ENCODE data around the gene PLEKHA7.
"Not testable (repeated sequence)": the region's sequence is repeated elsewhere in the genome, so short reads cannot be mapped to it uniquely, and the experiment has no call there.

Gene PLEKHA7

GRCh38 chr11:16904761-16905160 lies 109.5 kb downstream of the PLEKHA7 start:
- H4K8ac ChIP-seq (ENCODE audit: low read length); H3K4me1 ChIP-seq (ENCODE audit: control insufficient read depth, insufficient read depth, low read depth, low read length); H3K18ac ChIP-seq (ENCODE audit: low read depth in 1 of 2, low read length in 2 of 2); H2AFZ ChIP-seq (ENCODE audit: low read depth, low read length); H3K4ac ChIP-seq (ENCODE audit: low read depth in 1 of 2, low read length in 2 of 2); H2BK120ac ChIP-seq (ENCODE audit: low read depth, low read length); H2AK5ac ChIP-seq (ENCODE audit: low read length, severe bottlenecking); H2BK12ac ChIP-seq (ENCODE audit: low read length in 2 of 2); H3K27ac ChIP-seq (ENCODE audit: low read length, poor library complexity, severe bottlenecking); H4K91ac ChIP-seq (ENCODE audit: low read length); H3K4me2 ChIP-seq (ENCODE audit: low read length, poor library complexity, severe bottlenecking); H3K79me1 ChIP-seq (replicated peaks; ENCODE audit: low read length, poor library complexity, severe bottlenecking); H3K9ac ChIP-seq (ENCODE audit: low read length); H3K4me3 ChIP-seq (ENCODE audit: insufficient read depth in 1 of 2, low read depth in 1 of 2, low read length in 2 of 2); H3K36me3 ChIP-seq (ENCODE audit: control insufficient read depth in 1 of 2, insufficient read depth in 2 of 2, low read depth in 1 of 2, low read length in 2 of 2); H3K9me3 ChIP-seq (ENCODE audit: control insufficient read depth, low read length); H3K14ac ChIP-seq (ENCODE audit: low read length in 2 of 2); H3K23ac ChIP-seq (ENCODE audit: low read length in 2 of 2); H2BK15ac ChIP-seq (ENCODE audit: low read depth, poor library complexity, severe bottlenecking); H2BK5ac ChIP-seq (ENCODE audit: low read depth, low read length, poor library complexity, severe bottlenecking); DNase-seq: not testable (repeated sequence)
- peaks cover 0 to 10% of the 10 kb centered on the region in 2 experiments for H3K27me3 ChIP-seq (ENCODE audit: control insufficient read depth in 1 of 2, insufficient read depth in 1 of 2, low read length in 2 of 2)
- 71% methylated on average over 1 of the region's 2 CpGs for WGBS

DNA sequence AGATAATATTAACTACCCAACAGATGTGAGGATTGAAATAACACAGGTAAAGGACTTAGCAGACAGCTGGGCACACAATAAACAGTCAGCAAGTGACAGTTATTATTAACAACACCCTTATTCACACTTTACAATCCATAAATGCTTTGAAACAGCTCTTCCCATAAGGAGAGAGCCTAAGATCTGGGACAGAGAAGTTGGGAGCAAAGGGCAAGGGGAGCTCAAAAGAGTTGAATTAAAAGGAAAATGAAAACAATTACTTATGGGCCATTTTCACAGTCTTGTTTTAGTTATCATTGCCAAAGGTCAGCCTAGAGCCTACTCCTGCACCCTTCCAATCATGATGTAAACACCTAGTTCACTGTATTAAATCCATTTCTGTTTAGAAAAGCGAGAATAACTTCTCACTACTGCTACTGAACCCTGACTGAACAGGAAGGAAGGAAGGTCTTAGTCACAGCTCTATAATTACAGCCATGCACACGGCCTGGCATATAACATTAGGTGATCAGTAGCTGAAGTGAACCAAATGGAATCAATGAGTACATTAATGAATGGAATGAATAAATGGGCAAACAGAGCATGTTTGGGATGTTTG lies 111.3 kb downstream of the PLEKHA7 start:
- Histone ChIP-seq H3K23ac (ENCODE audit: low read length in 2 of 2) (no peak overlapping the region), H3K4ac (ENCODE audit: low read depth in 1 of 2, low read length in 2 of 2) (no peak overlapping the region), H2BK12ac (ENCODE audit: low read length in 2 of 2) (no peak overlapping the region), H4K8ac (ENCODE audit: low read length) (no peak overlapping the region), H3K27me3 (ENCODE audit: control insufficient read depth in 1 of 2, insufficient read depth in 1 of 2, low read length in 2 of 2) (no peaks in the 10 kb centered on the region), H3K4me3 (ENCODE audit: insufficient read depth in 1 of 2, low read depth in 1 of 2, low read length in 2 of 2) (no peak overlapping the region), H2AK5ac (ENCODE audit: low read length, severe bottlenecking) (no peak overlapping the region), H3K27ac (ENCODE audit: low read length, poor library complexity, severe bottlenecking) (no peak overlapping the region), H2BK5ac (ENCODE audit: low read depth, low read length, poor library complexity, severe bottlenecking) (no peak overlapping the region), H3K4me1 (ENCODE audit: control insufficient read depth, insufficient read depth, low read depth, low read length) (no peaks in the 10 kb centered on the region), H3K79me1 (replicated peaks; ENCODE audit: low read length, poor library complexity, severe bottlenecking) (no peaks in the 10 kb centered on the region), H3K4me2 (ENCODE audit: low read length, poor library complexity, severe bottlenecking) (no peak overlapping the region), H3K9ac (ENCODE audit: low read length) (no peak overlapping the region), H2AFZ (ENCODE audit: low read depth, low read length) (no peak overlapping the region), H4K91ac (ENCODE audit: low read length) (no peak overlapping the region), H3K14ac (ENCODE audit: low read length in 2 of 2) (no peak overlapping the region), H2BK120ac (ENCODE audit: low read depth, low read length) (no peak overlapping the region), H3K36me3 (ENCODE audit: control insufficient read depth in 1 of 2, insufficient read depth in 2 of 2, low read depth in 1 of 2, low read length in 2 of 2) (no peaks in the 10 kb centered on the region), H3K9me3 (ENCODE audit: control insufficient read depth, low read length) (no peaks in the 10 kb centered on the region), H3K18ac (ENCODE audit: low read depth in 1 of 2, low read length in 2 of 2) (no peak overlapping the region), H2BK15ac (ENCODE audit: low read depth, poor library complexity, severe bottlenecking) (no peak overlapping the region)
- no peak for DNase-seq
- 41% methylated on average over 2 of the region's 2 CpGs for WGBS

GRCh38 chr11:16902182-16902581 lies 112.0 kb downstream of the PLEKHA7 start:
- Histone ChIP-seq H2BK5ac (ENCODE audit: low read depth, low read length, poor library complexity, severe bottlenecking) (no peak overlapping the region), H3K18ac (ENCODE audit: low read depth in 1 of 2, low read length in 2 of 2) (no peak overlapping the region), H3K4me2 (ENCODE audit: low read length, poor library complexity, severe bottlenecking) (no peak overlapping the region), H3K4me1 (ENCODE audit: control insufficient read depth, insufficient read depth, low read depth, low read length) (peaks cover 3% of the 10 kb centered on the region), H3K4ac (ENCODE audit: low read depth in 1 of 2, low read length in 2 of 2) (no peak overlapping the region), H3K4me3 (ENCODE audit: insufficient read depth in 1 of 2, low read depth in 1 of 2, low read length in 2 of 2) (no peak overlapping the region), H3K23ac (ENCODE audit: low read length in 2 of 2) (no peak overlapping the region), H2BK15ac (ENCODE audit: low read depth, poor library complexity, severe bottlenecking) (no peak overlapping the region), H2BK120ac (ENCODE audit: low read depth, low read length) (no peak overlapping the region), H3K79me1 (replicated peaks; ENCODE audit: low read length, poor library complexity, severe bottlenecking) (peaks cover 2% of the 10 kb centered on the region), H3K9me3 (ENCODE audit: control insufficient read depth, low read length) (no peaks in the 10 kb centered on the region), H3K27ac (ENCODE audit: low read length, poor library complexity, severe bottlenecking) (no peak overlapping the region), H2AK5ac (ENCODE audit: low read length, severe bottlenecking) (no peak overlapping the region), H2AFZ (ENCODE audit: low read depth, low read length) (no peak overlapping the region), H3K9ac (ENCODE audit: low read length) (no peak overlapping the region), H3K14ac (ENCODE audit: low read length in 2 of 2) (no peak overlapping the region), H3K36me3 (ENCODE audit: control insufficient read depth in 1 of 2, insufficient read depth in 2 of 2, low read depth in 1 of 2, low read length in 2 of 2) (no peaks in the 10 kb centered on the region), H4K8ac (ENCODE audit: low read length) (no peak overlapping the region), H3K27me3 (ENCODE audit: control insufficient read depth in 1 of 2, insufficient read depth in 1 of 2, low read length in 2 of 2) (no peaks in the 10 kb centered on the region), H4K91ac (ENCODE audit: low read length) (no peak overlapping the region), H2BK12ac (ENCODE audit: low read length in 2 of 2) (no peak overlapping the region)
- DNase-seq, result no peak
- WGBS, result 48% methylated on average over 4 of the region's 6 CpGs

DNA sequence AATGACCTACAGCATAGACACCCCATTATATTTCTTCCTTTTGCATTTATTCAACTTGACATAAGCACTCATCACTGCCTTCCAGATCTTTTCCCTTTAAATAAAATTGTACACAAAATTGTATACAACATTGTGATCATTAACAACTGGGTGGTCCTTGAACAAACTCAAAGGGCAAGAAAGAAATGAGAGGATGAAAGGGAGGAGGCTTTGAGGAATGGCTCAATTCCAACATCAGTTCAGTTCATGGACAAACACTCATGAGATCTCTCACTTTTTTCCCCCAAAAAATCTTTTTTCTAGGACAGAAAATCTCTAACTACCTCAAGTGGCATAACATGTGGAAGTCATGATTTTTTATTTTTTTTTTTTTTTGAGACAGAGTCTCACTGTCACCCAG lies 113.7 kb downstream of the PLEKHA7 start:
- Histone ChIP-seq H3K14ac (ENCODE audit: low read length in 2 of 2) (no peak overlapping the region), H3K27me3 (ENCODE audit: control insufficient read depth in 1 of 2, insufficient read depth in 1 of 2, low read length in 2 of 2) (peaks cover 0 to 5% of the 10 kb centered on the region in 2 experiments), H3K4me1 (ENCODE audit: control insufficient read depth, insufficient read depth, low read depth, low read length) (peaks cover 3% of the 10 kb centered on the region), H2BK5ac (ENCODE audit: low read depth, low read length, poor library complexity, severe bottlenecking) (no peak overlapping the region), H2AK5ac (ENCODE audit: low read length, severe bottlenecking) (no peak overlapping the region), H3K9ac (ENCODE audit: low read length) (no peak overlapping the region), H3K4me3 (ENCODE audit: insufficient read depth in 1 of 2, low read depth in 1 of 2, low read length in 2 of 2) (no peak overlapping the region), H2BK15ac (ENCODE audit: low read depth, poor library complexity, severe bottlenecking) (no peak overlapping the region), H2BK120ac (ENCODE audit: low read depth, low read length) (no peak overlapping the region), H3K23ac (ENCODE audit: low read length in 2 of 2) (no peak overlapping the region), H3K36me3 (ENCODE audit: control insufficient read depth in 1 of 2, insufficient read depth in 2 of 2, low read depth in 1 of 2, low read length in 2 of 2) (no peaks in the 10 kb centered on the region), H4K8ac (ENCODE audit: low read length) (no peak overlapping the region), H3K18ac (ENCODE audit: low read depth in 1 of 2, low read length in 2 of 2) (no peak overlapping the region), H2BK12ac (ENCODE audit: low read length in 2 of 2) (no peak overlapping the region), H3K79me1 (replicated peaks; ENCODE audit: low read length, poor library complexity, severe bottlenecking) (peaks cover 2% of the 10 kb centered on the region), H3K9me3 (ENCODE audit: control insufficient read depth, low read length) (no peaks in the 10 kb centered on the region), H4K91ac (ENCODE audit: low read length) (no peak overlapping the region), H3K4ac (ENCODE audit: low read depth in 1 of 2, low read length in 2 of 2) (no peak overlapping the region), H3K27ac (ENCODE audit: low read length, poor library complexity, severe bottlenecking) (no peak overlapping the region), H3K4me2 (ENCODE audit: low read length, poor library complexity, severe bottlenecking) (no peak overlapping the region), H2AFZ (ENCODE audit: low read depth, low read length) (no peak overlapping the region)
- DNase-seq, result no peak
